ENCODE results near the gene SPCS1.
"Not testable (repeated sequence)": the region's sequence is repeated elsewhere in the genome, so short reads cannot be mapped to it uniquely, and the experiment has no call there.

DNA sequence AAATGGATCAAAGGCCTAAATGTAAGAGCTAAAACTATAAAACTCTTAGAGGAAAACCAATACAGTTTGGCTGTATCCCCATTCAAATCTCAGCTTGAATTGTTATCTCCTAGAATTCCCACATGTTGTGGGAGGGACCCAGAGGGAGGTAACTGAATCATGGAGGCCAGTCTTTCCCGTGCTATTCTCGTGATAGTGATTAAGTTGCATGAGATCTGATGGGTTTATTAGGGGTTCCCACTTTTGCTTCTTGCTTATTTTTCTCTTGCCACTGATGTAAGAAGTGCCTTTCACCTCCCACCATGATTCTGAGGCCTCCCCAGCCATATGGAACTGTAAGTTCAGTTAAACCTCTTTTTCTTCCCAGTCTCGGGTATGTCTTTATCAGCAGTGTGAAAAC, 29.7 kb upstream of the SPCS1 start:
- TF ChIP-seq RAD21 (CRISPR knock-in tag; conservative IDR thresholded peaks at IDR 0.05 in 1 of 2, IDR thresholded peaks at IDR 0.05 in 1 of 2); ZNF274 (IDR thresholded peaks at IDR 0.05; ENCODE audit: borderline replicate concordance, low read depth, low read length); CBX8 (IDR thresholded peaks at IDR 0.05; ENCODE audit: borderline replicate concordance, extremely low read depth, low read depth, low read length, poor library complexity, severe bottlenecking); RB1 (IDR thresholded peaks at IDR 0.05; ENCODE audit: low read depth); ZNF41 (CRISPR knock-in tag; conservative IDR thresholded peaks at IDR 0.05); ARID1B (IDR thresholded peaks at IDR 0.05): not testable (repeated sequence)
- TF ChIP-seq, protein P1, sequence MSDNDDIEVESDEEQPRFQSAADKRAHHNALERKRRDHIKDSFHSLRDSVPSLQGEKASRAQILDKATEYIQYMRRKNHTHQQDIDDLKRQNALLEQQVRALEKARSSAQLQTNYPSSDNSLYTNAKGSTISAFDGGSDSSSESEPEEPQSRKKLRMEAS (CRISPR knock-in tag; IDR thresholded peaks at IDR 0.05), result not testable (repeated sequence)
- TF ChIP-seq, protein P2, sequence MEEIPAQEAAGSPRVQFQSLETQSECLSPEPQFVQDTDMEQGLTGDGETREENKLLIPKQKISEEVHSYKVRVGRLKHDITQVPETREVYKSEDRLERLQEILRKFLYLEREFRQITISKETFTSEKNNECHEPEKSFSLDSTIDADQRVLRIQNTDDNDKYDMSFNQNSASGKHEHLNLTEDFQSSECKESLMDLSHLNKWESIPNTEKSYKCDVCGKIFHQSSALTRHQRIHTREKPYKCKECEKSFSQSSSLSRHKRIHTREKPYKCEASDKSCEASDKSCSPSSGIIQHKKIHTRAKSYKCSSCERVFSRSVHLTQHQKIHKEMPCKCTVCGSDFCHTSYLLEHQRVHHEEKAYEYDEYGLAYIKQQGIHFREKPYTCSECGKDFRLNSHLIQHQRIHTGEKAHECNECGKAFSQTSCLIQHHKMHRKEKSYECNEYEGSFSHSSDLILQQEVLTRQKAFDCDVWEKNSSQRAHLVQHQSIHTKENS (CRISPR knock-in tag; IDR thresholded peaks at IDR 0.05), result not testable (repeated sequence)
- TF ChIP-seq, protein P3, sequence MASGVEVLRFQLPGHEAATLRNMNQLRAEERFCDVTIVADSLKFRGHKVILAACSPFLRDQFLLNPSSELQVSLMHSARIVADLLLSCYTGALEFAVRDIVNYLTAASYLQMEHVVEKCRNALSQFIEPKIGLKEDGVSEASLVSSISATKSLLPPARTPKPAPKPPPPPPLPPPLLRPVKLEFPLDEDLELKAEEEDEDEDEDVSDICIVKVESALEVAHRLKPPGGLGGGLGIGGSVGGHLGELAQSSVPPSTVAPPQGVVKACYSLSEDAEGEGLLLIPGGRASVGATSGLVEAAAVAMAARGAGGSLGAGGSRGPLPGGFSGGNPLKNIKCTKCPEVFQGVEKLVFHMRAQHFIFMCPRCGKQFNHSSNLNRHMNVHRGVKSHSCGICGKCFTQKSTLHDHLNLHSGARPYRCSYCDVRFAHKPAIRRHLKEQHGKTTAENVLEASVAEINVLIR (CRISPR knock-in tag; IDR thresholded peaks at IDR 0.05), result not testable (repeated sequence)
- TF ChIP-seq, protein P4, sequence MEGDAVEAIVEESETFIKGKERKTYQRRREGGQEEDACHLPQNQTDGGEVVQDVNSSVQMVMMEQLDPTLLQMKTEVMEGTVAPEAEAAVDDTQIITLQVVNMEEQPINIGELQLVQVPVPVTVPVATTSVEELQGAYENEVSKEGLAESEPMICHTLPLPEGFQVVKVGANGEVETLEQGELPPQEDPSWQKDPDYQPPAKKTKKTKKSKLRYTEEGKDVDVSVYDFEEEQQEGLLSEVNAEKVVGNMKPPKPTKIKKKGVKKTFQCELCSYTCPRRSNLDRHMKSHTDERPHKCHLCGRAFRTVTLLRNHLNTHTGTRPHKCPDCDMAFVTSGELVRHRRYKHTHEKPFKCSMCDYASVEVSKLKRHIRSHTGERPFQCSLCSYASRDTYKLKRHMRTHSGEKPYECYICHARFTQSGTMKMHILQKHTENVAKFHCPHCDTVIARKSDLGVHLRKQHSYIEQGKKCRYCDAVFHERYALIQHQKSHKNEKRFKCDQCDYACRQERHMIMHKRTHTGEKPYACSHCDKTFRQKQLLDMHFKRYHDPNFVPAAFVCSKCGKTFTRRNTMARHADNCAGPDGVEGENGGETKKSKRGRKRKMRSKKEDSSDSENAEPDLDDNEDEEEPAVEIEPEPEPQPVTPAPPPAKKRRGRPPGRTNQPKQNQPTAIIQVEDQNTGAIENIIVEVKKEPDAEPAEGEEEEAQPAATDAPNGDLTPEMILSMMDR (IDR thresholded peaks at IDR 0.05 in 2 of 3, conservative IDR thresholded peaks at IDR 0.05 in 1 of 3; ENCODE audit: insufficient read depth in 2 of 3, low read depth in 1 of 3, low read length in 3 of 3), result not testable (repeated sequence)

All from K562 (cell line).